Cardiac septum (tissue), 1 donor: ENCODE data around the gene VSTM4. TPM values are rescaled to one million over a fixed set of nuclear protein-coding genes. Genes with fewer than 3 reads are reported as not detected.

ENCODE experiments used
- DNase-seq: peaks from one replicate; pipeline ENCODE4 v3.0.0-alpha.2; 2020; ENCODE audit warnings: low spot score
- intact Hi-C: fragments of 100-400 bp; cut with DNase I; formaldehyde crosslinking; loops from one replicate; pipeline ENCODE4 v1.14.0; 2022
- total RNA-seq: library from RNA; stranded (reverse); fragmentation: NEBNext Ultra II Directional; extraction: Animal tissue kit (Norgen Biotek cat#: 25700); gene quantifications from one replicate; pipeline ENCODE4 v1.2.1, GENCODE V29; 2021
- donor health status: DM: no; HTN: no; CAD: no.

The VSTM4 gene
- total RNA-seq, 1 donor from 2014 or later, result 24.4 TPM

- DNase-seq, result no peak
- intact Hi-C loops, result no loop called here
Observed at GRCh38 chr10:49079499-49079898, 35.8 kb downstream of the VSTM4 start.

- no peak for DNase-seq
- intact Hi-C loops, result no loop called here
Observed at GRCh38 chr10:49079072-49079471, 36.2 kb downstream of the VSTM4 start.

- intact Hi-C loops, result no loop called here
Observed at GRCh38 chr10:49078433-49078832, 36.9 kb downstream of the VSTM4 start.

GRCh38 chr10:49076741-49077521, 38.4 kb downstream of the VSTM4 start:
- no peak for DNase-seq
- intact Hi-C loops, result no loop called here

More at GRCh38 chr10:49078433-49078832, 36.9 kb downstream of the VSTM4 start:
- DNase-seq, result no peak

GRCh38 chr10:49076319-49076718, 39.0 kb downstream of the VSTM4 start:
- intact Hi-C loops, result no loop called here

GRCh38 chr10:49075743-49076142, 39.6 kb downstream of the VSTM4 start:
- intact Hi-C loops, result no loop called here
- DNase-seq, result no peak

More at GRCh38 chr10:49076319-49076718, 39.0 kb downstream of the VSTM4 start:
- no peak for DNase-seq

GRCh38 chr10:49074836-49075682, 40.3 kb downstream of the VSTM4 start:
- intact Hi-C loops, result no loop called here
- no peak for DNase-seq

GRCh38 chr10:49072166-49072885, 43.0 kb downstream of the VSTM4 start:
- DNase-seq, result no peak
- intact Hi-C loops, result no loop called here

GRCh38 chr10:49071160-49071761, 44.1 kb downstream of the VSTM4 start:
- DNase-seq, result no peak
- intact Hi-C loops, result no loop called here

- intact Hi-C loops, result no loop called here
- no peak for DNase-seq
Observed at GRCh38 chr10:49070701-49071100, 44.6 kb downstream of the VSTM4 start.

- DNase-seq, result no peak
- intact Hi-C loops, result no loop called here
Observed at GRCh38 chr10:49068672-49069217, 46.6 kb downstream of the VSTM4 start.

- no peak for DNase-seq
- intact Hi-C loops, result no loop called here
Observed at GRCh38 chr10:49068209-49068608, 47.1 kb downstream of the VSTM4 start.

GRCh38 chr10:49066944-49067730, 48.2 kb downstream of the VSTM4 start:
- no peak for DNase-seq
- intact Hi-C loops, result no loop called here

GRCh38 chr10:49062229-49062628, 53.1 kb downstream of the VSTM4 start:
- intact Hi-C loops, result no loop called here

GRCh38 chr10:49061667-49062066, 53.7 kb downstream of the VSTM4 start:
- intact Hi-C loops, result no loop called here
- DNase-seq, result no peak

More at GRCh38 chr10:49062229-49062628, 53.1 kb downstream of the VSTM4 start:
- no peak for DNase-seq

GRCh38 chr10:49058463-49059255, 56.7 kb downstream of the VSTM4 start:
- intact Hi-C loops, result no loop called here
- no peak for DNase-seq

- intact Hi-C loops, result no loop called here
- DNase-seq, result no peak
Observed at GRCh38 chr10:49057231-49057880, 58.0 kb downstream of the VSTM4 start.
